ENCODE data around the gene RAB40C.

GRCh38 chr16:647173-647902 is 57.5 kb downstream of the RAB40C start:
- TF ChIP-seq EZH2 (IDR thresholded peaks at IDR 0.05; ENCODE audit: insufficient read depth, poor library complexity, severe bottlenecking) (no peak), EZH2phosphoT487 (IDR thresholded peaks at IDR 0.05; ENCODE audit: insufficient read depth, low read depth) (no peak)
